ENCODE data around the gene RASA2. TPM values are rescaled to one million over a fixed set of nuclear protein-coding genes. Genes with fewer than 3 reads are reported as not detected.

RASA2 gene
- total and polyA plus RNA-seq, 2 experiments from 2014 or later = 6.2 to 12.6 TPM

GRCh38 chr3:141647562-141647915 is 160.7 kb downstream of the RASA2 start:
- TF ChIP-seq CTCF (IDR thresholded peaks at IDR 0.05; ENCODE audit: poor library complexity) = no peak
- no peak for TF ChIP-seq EZH2phosphoT487 (IDR thresholded peaks at IDR 0.05; ENCODE audit: low read depth, severe bottlenecking, unreplicated experiment)
- no peak for TF ChIP-seq EZH2 (IDR thresholded peaks at IDR 0.05; ENCODE audit: borderline replicate concordance)
- H3K36me3 ChIP-seq (replicated peaks; ENCODE audit: insufficient read depth, low read depth) = no peaks in the 10 kb centered on the region
- H2AFZ ChIP-seq = no peak overlapping the region
- H3K4me3 ChIP-seq = no peak overlapping the region
- peaks cover 7% of the 10 kb centered on the region for H3K4me1 ChIP-seq (ENCODE audit: insufficient read depth)
- WGBS (ENCODE audit: low lambda C conversion rate, missing lambda C conversion rate) = 55% methylated on average over 3 of the region's 3 CpGs
- no peaks in the 10 kb centered on the region for H3K27me3 ChIP-seq
- no peaks in the 10 kb centered on the region for H3K9me2 ChIP-seq (replicated peaks; ENCODE audit: insufficient read depth)
- DNase-seq (ENCODE audit: low spot score) = no peak
- H3K27ac ChIP-seq = no peak overlapping the region
- H3K79me2 ChIP-seq = no peaks in the 10 kb centered on the region
- H3K9me3 ChIP-seq (ENCODE audit: low read depth) = no peaks in the 10 kb centered on the region
- H3K4me2 ChIP-seq = no peak overlapping the region
- no peaks in the 10 kb centered on the region for H4K20me1 ChIP-seq (ENCODE audit: insufficient read depth, poor library complexity, severe bottlenecking)

- TF ChIP-seq EZH2phosphoT487 (IDR thresholded peaks at IDR 0.05; ENCODE audit: low read depth, severe bottlenecking, unreplicated experiment) = no peak
- no peak for TF ChIP-seq CTCF (IDR thresholded peaks at IDR 0.05; ENCODE audit: poor library complexity)
- TF ChIP-seq EZH2 (IDR thresholded peaks at IDR 0.05; ENCODE audit: borderline replicate concordance) = no peak
- Histone ChIP-seq H2AFZ (no peak overlapping the region), H3K79me2 (no peaks in the 10 kb centered on the region), H3K4me2 (no peak overlapping the region), H3K9me3 (ENCODE audit: low read depth) (no peaks in the 10 kb centered on the region), H3K9me2 (replicated peaks; ENCODE audit: insufficient read depth) (no peaks in the 10 kb centered on the region), H3K27me3 (no peaks in the 10 kb centered on the region), H3K4me3 (no peak overlapping the region), H3K27ac (no peak overlapping the region), H3K4me1 (ENCODE audit: insufficient read depth) (peaks cover 7% of the 10 kb centered on the region), H4K20me1 (ENCODE audit: insufficient read depth, poor library complexity, severe bottlenecking) (no peaks in the 10 kb centered on the region), H3K36me3 (replicated peaks; ENCODE audit: insufficient read depth, low read depth) (no peaks in the 10 kb centered on the region)
- no peak for DNase-seq (ENCODE audit: low spot score)
- 49% methylated on average over 9 of the region's 9 CpGs for WGBS (ENCODE audit: low lambda C conversion rate, missing lambda C conversion rate)
Observed at GRCh38 chr3:141648055-141648910, 161.5 kb downstream of the RASA2 start.

GRCh38 chr3:141649871-141650270 is 163.0 kb downstream of the RASA2 start:
- no peaks in the 10 kb centered on the region for H3K36me3 ChIP-seq (replicated peaks; ENCODE audit: insufficient read depth, low read depth)
- no peaks in the 10 kb centered on the region for H4K20me1 ChIP-seq (ENCODE audit: insufficient read depth, poor library complexity, severe bottlenecking)
- H3K9me3 ChIP-seq (ENCODE audit: low read depth) = no peaks in the 10 kb centered on the region
- WGBS (ENCODE audit: low lambda C conversion rate, missing lambda C conversion rate) = 47% methylated on average over 3 of the region's 3 CpGs
- no peak overlapping the region for H3K4me2 ChIP-seq
- no peak overlapping the region for H2AFZ ChIP-seq
- no peak for TF ChIP-seq CTCF (IDR thresholded peaks at IDR 0.05; ENCODE audit: poor library complexity)
- no peak for TF ChIP-seq EZH2 (IDR thresholded peaks at IDR 0.05; ENCODE audit: borderline replicate concordance)
- TF ChIP-seq EZH2phosphoT487 (IDR thresholded peaks at IDR 0.05; ENCODE audit: low read depth, severe bottlenecking, unreplicated experiment) = no peak
- no peak overlapping the region for H3K4me3 ChIP-seq
- H3K4me1 ChIP-seq (ENCODE audit: insufficient read depth) = peaks cover 7% of the 10 kb centered on the region
- H3K9me2 ChIP-seq (replicated peaks; ENCODE audit: insufficient read depth) = no peaks in the 10 kb centered on the region
- H3K27me3 ChIP-seq = no peaks in the 10 kb centered on the region
- no peaks in the 10 kb centered on the region for H3K79me2 ChIP-seq
- H3K27ac ChIP-seq = no peak overlapping the region
- no peak for DNase-seq (ENCODE audit: low spot score)

All from hepatocyte (in vitro differentiated cells).